IMR-90 (cell line): Measurements from ENCODE around the gene SRBD1. TPM values are rescaled to one million over a fixed set of nuclear protein-coding genes. Genes with fewer than 3 reads are reported as not detected.

Experiments used
- ATAC-seq: fragments of 200-7000 bp; cut with Tn5 transposase; 2 replicates; pipeline ENCODE4 v1.9.1; 2020; ENCODE audit warnings: low read depth, mild to moderate bottlenecking, moderate library complexity
- BruUV-seq: library from RNA; stranded (reverse); fragments of 400-500 nt; replicated peaks from 2 replicates; lab custom pipeline; 2021; lab: Mats Ljungman, UMichigan
- CTCF ChIA-PET: fragments of 300-600 bp; formaldehyde crosslinking; extraction: SDS; loops from one replicate; lab custom pipeline; 2021; ENCODE audit warnings: antibody characterized with exemption; lab: Yijun Ruan, JAX
- POLR2A ChIA-PET: fragments of 300-600 bp; sonication (Branson Sonifier 250); formaldehyde crosslinking; loops from one replicate; lab custom pipeline; 2022; ENCODE audit warnings: antibody characterized with exemption; ENCODE audit not compliant: unreplicated experiment; lab: Charles Lee
- DNase-seq: peaks from one replicate; pipeline ENCODE4 v3.0.0; 2013
- H2AFZ ChIP-seq: replicated peaks from 2 replicates; pipeline ENCODE3; 2013; ENCODE audit warnings: low read length, mild to moderate bottlenecking; ENCODE audit not compliant: poor library complexity
- H2AK5ac ChIP-seq: 2 replicates; pipeline ENCODE4 v1.6.1; 2013; ENCODE audit warnings: low read depth, low read length, inconsistent platforms
- H2AK9ac ChIP-seq: replicated peaks from 2 replicates; pipeline ENCODE3; 2013; ENCODE audit warnings: mild to moderate bottlenecking, low read depth, low read length, moderate library complexity; ENCODE audit not compliant: poor library complexity
- H2BK120ac ChIP-seq: 2 replicates; pipeline ENCODE4 v1.6.1; 2013; ENCODE audit warnings: low read depth, low read length, inconsistent platforms
- H2BK15ac ChIP-seq: 3 replicates; pipeline ENCODE4 v1.6.1; 2013; ENCODE audit warnings: low read depth, low read length, inconsistent platforms
- H2BK20ac ChIP-seq: 2 replicates; pipeline ENCODE4 v1.6.1; 2013; ENCODE audit warnings: low read depth, mild to moderate bottlenecking, inconsistent platforms, low read length, moderate library complexity
- H2BK5ac ChIP-seq: 2 replicates; pipeline ENCODE4 v1.6.1; 2013; ENCODE audit warnings: mild to moderate bottlenecking, low read depth, low read length, inconsistent platforms; ENCODE audit not compliant: poor library complexity, severe bottlenecking
- H3K14ac ChIP-seq: replicated peaks from 2 replicates; pipeline ENCODE4 v1.6.1; 2013; ENCODE audit warnings: low read depth, low read length, inconsistent platforms
- H3K18ac ChIP-seq: 2 replicates; pipeline ENCODE4 v1.6.1; 2013; ENCODE audit warnings: low read depth, low read length, control low read depth
- H3K23ac ChIP-seq: 2 replicates; pipeline ENCODE4 v1.6.1; 2013; ENCODE audit warnings: low read depth, low read length, inconsistent platforms
- H3K27ac ChIP-seq: 2 replicates; pipeline ENCODE4 v1.5.1; 2013; ENCODE audit warnings: mild to moderate bottlenecking, control low read depth, low read length; ENCODE audit not compliant: insufficient read depth
- H3K27me3 ChIP-seq: 2 replicates; pipeline ENCODE4 v1.6.1; 2013; ENCODE audit warnings: low read length; ENCODE audit not compliant: control insufficient read depth, insufficient read depth
- H3K36me3 ChIP-seq: 2 replicates; pipeline ENCODE4 v1.6.1; 2013; ENCODE audit warnings: low read length, mixed read lengths; ENCODE audit not compliant: control insufficient read depth, insufficient read depth
- H3K4ac ChIP-seq: 2 replicates; pipeline ENCODE4 v1.6.1; 2013; ENCODE audit warnings: low read depth, low read length, inconsistent platforms
- H3K4me1 ChIP-seq: 2 replicates; pipeline ENCODE4 v1.6.1; 2013; ENCODE audit warnings: low read length, mixed read lengths; ENCODE audit not compliant: control insufficient read depth, insufficient read depth
- H3K4me2 ChIP-seq: 2 replicates; pipeline ENCODE4 v1.6.1; 2013; ENCODE audit warnings: low read depth, mild to moderate bottlenecking, control low read depth, low read length, moderate library complexity
- H3K4me3 ChIP-seq: 2 replicates; pipeline ENCODE4 v1.5.1; 2013; ENCODE audit warnings: low read depth, mild to moderate bottlenecking, control low read depth, low read length, moderate library complexity; ENCODE audit not compliant: insufficient read depth
- H3K56ac ChIP-seq: 2 replicates; pipeline ENCODE4 v1.6.1; 2013; ENCODE audit warnings: low read length, inconsistent platforms; ENCODE audit not compliant: insufficient read depth; ENCODE audit errors: extremely low read depth
- H3K79me1 ChIP-seq, 2 experiments: 2 replicates each; pipeline ENCODE4 v1.6.1; 2013; ENCODE audit warnings: low read length in 2 of 2, inconsistent platforms in 1 of 2, low read depth in 1 of 2
- H3K9ac ChIP-seq: 2 replicates; pipeline ENCODE4 v1.6.1; 2013; ENCODE audit warnings: low read depth, low read length, control low read depth
- H3K9me1 ChIP-seq: 2 replicates; pipeline ENCODE4 v1.6.1; 2013; ENCODE audit warnings: low read length, inconsistent platforms; ENCODE audit not compliant: insufficient read depth
- H3K9me3 ChIP-seq: 2 replicates; pipeline ENCODE4 v1.6.1; 2013; ENCODE audit warnings: low read length; ENCODE audit not compliant: control insufficient read depth, insufficient read depth
- H4K20me1 ChIP-seq: 2 replicates; pipeline ENCODE4 v1.6.1; 2013; ENCODE audit warnings: low read length, inconsistent platforms; ENCODE audit not compliant: insufficient read depth
- H4K5ac ChIP-seq: 2 replicates; pipeline ENCODE4 v1.6.1; 2013; ENCODE audit warnings: mild to moderate bottlenecking, low read depth, low read length, control low read depth
- H4K8ac ChIP-seq, 2 experiments: 2 replicates each; pipeline ENCODE4 v1.6.1; 2013; ENCODE audit warnings: low read depth in 2 of 2, low read length in 2 of 2, control low read depth in 1 of 2, inconsistent platforms in 1 of 2
- H4K91ac ChIP-seq: 2 replicates; pipeline ENCODE4 v1.6.1; 2013; ENCODE audit warnings: low read depth, low read length, inconsistent platforms; ENCODE audit not compliant: insufficient read depth
- BHLHE40 ChIP-seq: fragments of 150-350 bp; IDR thresholded peaks from 2 replicates; pipeline ENCODE4 v1.6.1; 2016; ENCODE audit warnings: mild to moderate bottlenecking, low read depth, low read length
- CEBPB ChIP-seq: IDR thresholded peaks from 2 replicates; pipeline ENCODE4 v1.6.1; 2012; ENCODE audit warnings: low read depth, low read length, improper control_type of control experiment
- CHD1 ChIP-seq: IDR thresholded peaks from 2 replicates; pipeline ENCODE4 v1.6.1; 2012; ENCODE audit warnings: low read depth, low read length, improper control_type of control experiment
- ELK1 ChIP-seq: fragments of 150-350 bp; IDR thresholded peaks from 2 replicates; pipeline ENCODE4 v1.6.1; 2016; ENCODE audit warnings: low read depth, mild to moderate bottlenecking, low read length, moderate library complexity, borderline replicate concordance
- FOS ChIP-seq: fragments of 150-350 bp; IDR thresholded peaks from 2 replicates; pipeline ENCODE4 v1.6.1; 2016; ENCODE audit warnings: low read depth, low read length
- MAFK ChIP-seq: IDR thresholded peaks from 2 replicates; pipeline ENCODE4 v1.6.1; 2012; ENCODE audit warnings: low read depth, low read length, improper control_type of control experiment
- MAZ ChIP-seq: IDR thresholded peaks from 2 replicates; pipeline ENCODE4 v1.6.1; 2012; ENCODE audit warnings: low read depth, mild to moderate bottlenecking, low read length, improper control_type of control experiment, moderate library complexity, borderline replicate concordance
- MXI1 ChIP-seq: IDR thresholded peaks from 2 replicates; pipeline ENCODE4 v1.6.1; 2012; ENCODE audit warnings: low read depth, mild to moderate bottlenecking, low read length, moderate library complexity, borderline replicate concordance
- NFE2L2 ChIP-seq: fragments of 150-350 bp; IDR thresholded peaks from 2 replicates; pipeline ENCODE4 v1.6.1; 2016; ENCODE audit warnings: low read depth, mild to moderate bottlenecking, low read length
- POLR2A ChIP-seq: IDR thresholded peaks from 2 replicates; pipeline ENCODE4 v1.6.1; 2012; ENCODE audit warnings: mild to moderate bottlenecking, low read depth, low read length
- RCOR1 ChIP-seq: IDR thresholded peaks from 2 replicates; pipeline ENCODE4 v1.6.1; 2012; ENCODE audit warnings: mild to moderate bottlenecking, low read length, improper control_type of control experiment; ENCODE audit not compliant: insufficient replicate concordance
- RFX5 ChIP-seq: IDR thresholded peaks from 2 replicates; pipeline ENCODE4 v1.8.0; 2012; ENCODE audit warnings: low read depth, mild to moderate bottlenecking, low read length, moderate library complexity
- USF2 ChIP-seq: fragments of 150-350 bp; IDR thresholded peaks from 2 replicates; pipeline ENCODE4 v1.6.1; 2017; ENCODE audit warnings: mild to moderate bottlenecking, antibody characterized with exemption, low read length, low read depth
- WGBS, 2 experiments: methylation state at CpG; one replicate each; pipeline versions ENCODE4 v1.1.5 to v1.1.7; 2013; ENCODE audit warnings: missing lambda C conversion rate in 2 of 2; ENCODE audit not compliant: insufficient read length in 1 of 2; ENCODE audit errors: extremely low coverage in 2 of 2; 5-methylcytosine and 5-hydroxymethylcytosine counted together
- dilution Hi-C: fragments of 300-500 bp; cut with HindIII; formaldehyde crosslinking; loops from one replicate; pipeline ENCODE4 v1.14.3; 2018; ENCODE audit warnings: low sequenced_read_pairs; ENCODE audit not compliant: unreplicated experiment
- in situ Hi-C: fragments of 300-500 bp; cut with MboI; formaldehyde crosslinking; loops from 3 replicates; pipeline ENCODE4 v1.14.3; 2019; ENCODE audit warnings: low sequenced_read_pairs, inconsistent platforms, mixed read lengths
- intact Hi-C: fragments of 100-400 bp; cut with micrococcal nuclease; formaldehyde crosslinking; loops from 2 replicates; pipeline ENCODE4 v1.10.0; 2022
- polyA plus RNA-seq, 3 experiments: library from polyadenylated mRNA; depleted of rRNA; stranded (reverse); fragments of >200 nt; gene quantifications; 2 replicates each; pipeline ENCODE4 v1.2.3, GENCODE V29; 2012; ENCODE audit warnings: low replicate concordance in 1 of 3
- total RNA-seq: library from RNA; depleted of rRNA; stranded (reverse); fragments of >200 nt; gene quantifications from 2 replicates; pipeline ENCODE4 v1.2.3, GENCODE V29; 2012
- TF ChIP-seq, protein P1 (sequence below): conservative IDR thresholded peaks from 2 replicates; pipeline ENCODE4 v1.5.1; 2012; ENCODE audit warnings: mild to moderate bottlenecking, low read depth, low read length, improper control_type of control experiment

Gene SRBD1
- total and polyA plus RNA-seq, 2 of the 4 experiments (the other 2 are of a cell fraction), result 3.5 to 14.7 TPM

- POLR2A ChIA-PET, result no interaction called here
- Histone ChIP-seq H2AK9ac (no peak overlapping the region), H4K5ac (no peak overlapping the region), H3K9me3 (no peaks in the 10 kb centered on the region), H3K4me2 (no peak overlapping the region), H3K56ac (no peak overlapping the region), H4K91ac (no peak overlapping the region), H2BK120ac (no peak overlapping the region), H2BK5ac (no peak overlapping the region), H2AK5ac (no peak overlapping the region), H4K20me1 (no peaks in the 10 kb centered on the region), H3K4me3 (no peak overlapping the region), H3K18ac (no peak overlapping the region), H3K14ac (no peak overlapping the region), H3K9ac (no peak overlapping the region), H3K36me3 (no peaks in the 10 kb centered on the region), H3K4ac (no peak overlapping the region), H2AFZ (no peak overlapping the region), H3K23ac (no peak overlapping the region), H3K9me1 (no peaks in the 10 kb centered on the region; the same call in 1 of the 2 replicates), H3K4me1 (no peaks in the 10 kb centered on the region), H2BK20ac (no peak overlapping the region), H4K8ac (no peak overlapping the region), H3K79me1 (0 out of 4 replicates have a peak, but pooled peaks cover 0 to 3% of the 10 kb centered on the region in 2 experiments), H3K27ac (no peak overlapping the region), H3K27me3 (no peaks in the 10 kb centered on the region), H2BK15ac (no peak overlapping the region)
- TF ChIP-seq CHD1 (no peak), ELK1 (no peak), USF2 (no peak), CEBPB (no peak), POLR2A (no peak), BHLHE40 (no peak), FOS (no peak), MAFK (no peak), MXI1 (no peak), NFE2L2 (no peak), MAZ (no peak), RFX5 (no peak), RCOR1 (no peak)
- TF ChIP-seq, protein P1, sequence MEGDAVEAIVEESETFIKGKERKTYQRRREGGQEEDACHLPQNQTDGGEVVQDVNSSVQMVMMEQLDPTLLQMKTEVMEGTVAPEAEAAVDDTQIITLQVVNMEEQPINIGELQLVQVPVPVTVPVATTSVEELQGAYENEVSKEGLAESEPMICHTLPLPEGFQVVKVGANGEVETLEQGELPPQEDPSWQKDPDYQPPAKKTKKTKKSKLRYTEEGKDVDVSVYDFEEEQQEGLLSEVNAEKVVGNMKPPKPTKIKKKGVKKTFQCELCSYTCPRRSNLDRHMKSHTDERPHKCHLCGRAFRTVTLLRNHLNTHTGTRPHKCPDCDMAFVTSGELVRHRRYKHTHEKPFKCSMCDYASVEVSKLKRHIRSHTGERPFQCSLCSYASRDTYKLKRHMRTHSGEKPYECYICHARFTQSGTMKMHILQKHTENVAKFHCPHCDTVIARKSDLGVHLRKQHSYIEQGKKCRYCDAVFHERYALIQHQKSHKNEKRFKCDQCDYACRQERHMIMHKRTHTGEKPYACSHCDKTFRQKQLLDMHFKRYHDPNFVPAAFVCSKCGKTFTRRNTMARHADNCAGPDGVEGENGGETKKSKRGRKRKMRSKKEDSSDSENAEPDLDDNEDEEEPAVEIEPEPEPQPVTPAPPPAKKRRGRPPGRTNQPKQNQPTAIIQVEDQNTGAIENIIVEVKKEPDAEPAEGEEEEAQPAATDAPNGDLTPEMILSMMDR, result no peak
- in situ Hi-C loops (no loop called here), intact Hi-C loops (no loop called here), dilution Hi-C loops (no loop called here)
- DNase-seq, result no peak
- BruUV-seq, result no TSS peak
- no peak for ATAC-seq
- no CpG with 5 or more reads among the region's 6 CpGs for WGBS, 2 experiments
- CTCF ChIA-PET, result no interaction called here
These were observed 150.2 kb downstream of the SRBD1 start for GRCh38 chr2:45460825-45461224.
